CD4-positive, alpha-beta T cell treated with Interleukin-15 for 4 hours (primary cell): ENCODE data around the gene LPCAT3.

Source experiments
- DNase-seq: peaks from one replicate; pipeline ENCODE4 v3.0.0-alpha.2; 2020; ENCODE audit warnings: low spot score

Gene LPCAT3

DNA sequence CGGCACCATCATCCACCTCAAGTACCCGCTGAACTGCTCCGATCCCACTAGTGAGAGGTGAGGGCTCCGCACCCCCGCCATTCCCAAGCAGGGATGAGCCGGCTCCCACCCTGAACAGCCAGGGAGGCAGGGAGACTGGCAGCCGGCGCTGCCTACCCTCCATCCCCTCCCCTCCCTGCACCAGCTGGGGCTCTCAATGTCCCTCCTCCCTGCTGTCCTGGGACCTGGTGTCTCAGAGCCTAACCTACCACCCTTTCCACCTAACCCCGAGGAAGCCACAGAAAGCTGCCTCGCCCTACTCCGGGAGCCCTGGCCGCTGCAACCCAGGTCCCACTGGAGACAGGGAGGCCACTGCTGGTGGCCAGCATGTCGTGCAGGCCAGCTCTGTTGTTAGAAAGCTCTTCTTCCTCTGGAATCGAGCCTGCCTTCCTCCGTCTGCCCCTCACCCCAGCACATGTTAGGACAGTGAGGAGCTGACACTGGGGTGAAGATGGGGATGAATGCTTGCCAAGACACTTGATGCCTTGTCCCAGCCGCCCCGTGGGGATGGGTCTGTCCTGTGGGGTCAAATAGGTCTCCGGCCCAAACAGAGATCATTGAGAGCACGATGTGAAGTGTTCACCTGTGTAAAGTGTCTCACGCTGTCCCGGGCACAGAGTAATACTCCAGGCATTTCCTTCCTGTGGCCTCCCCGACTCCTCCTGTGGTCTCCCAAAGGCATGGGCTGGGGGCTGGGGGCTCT lies 66.0 kb downstream of the LPCAT3 start:
- no peak for DNase-seq

DNA sequence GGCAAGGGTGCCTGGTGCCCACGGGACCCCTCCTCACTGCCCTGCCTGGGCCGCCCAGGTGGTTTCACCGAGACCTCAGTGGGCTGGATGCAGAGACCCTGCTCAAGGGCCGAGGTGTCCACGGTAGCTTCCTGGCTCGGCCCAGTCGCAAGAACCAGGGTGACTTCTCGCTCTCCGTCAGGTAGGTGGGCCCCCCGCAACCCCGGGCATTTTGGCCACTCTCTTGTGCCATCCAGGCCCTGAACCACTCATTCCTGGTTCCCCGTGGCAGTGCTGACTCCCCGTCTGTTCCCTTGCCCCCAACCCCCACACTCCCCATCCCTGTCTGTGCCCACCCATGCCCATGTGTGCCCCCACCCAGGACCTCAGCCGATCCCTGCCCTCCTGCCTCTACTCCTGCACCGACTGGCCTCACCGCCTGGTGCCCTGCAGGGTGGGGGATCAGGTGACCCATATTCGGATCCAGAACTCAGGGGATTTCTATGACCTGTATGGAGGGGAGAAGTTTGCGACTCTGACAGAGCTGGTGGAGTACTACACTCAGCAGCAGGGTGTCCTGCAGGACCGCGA lies 66.6 kb downstream of the LPCAT3 start:
- no peak for DNase-seq

DNA sequence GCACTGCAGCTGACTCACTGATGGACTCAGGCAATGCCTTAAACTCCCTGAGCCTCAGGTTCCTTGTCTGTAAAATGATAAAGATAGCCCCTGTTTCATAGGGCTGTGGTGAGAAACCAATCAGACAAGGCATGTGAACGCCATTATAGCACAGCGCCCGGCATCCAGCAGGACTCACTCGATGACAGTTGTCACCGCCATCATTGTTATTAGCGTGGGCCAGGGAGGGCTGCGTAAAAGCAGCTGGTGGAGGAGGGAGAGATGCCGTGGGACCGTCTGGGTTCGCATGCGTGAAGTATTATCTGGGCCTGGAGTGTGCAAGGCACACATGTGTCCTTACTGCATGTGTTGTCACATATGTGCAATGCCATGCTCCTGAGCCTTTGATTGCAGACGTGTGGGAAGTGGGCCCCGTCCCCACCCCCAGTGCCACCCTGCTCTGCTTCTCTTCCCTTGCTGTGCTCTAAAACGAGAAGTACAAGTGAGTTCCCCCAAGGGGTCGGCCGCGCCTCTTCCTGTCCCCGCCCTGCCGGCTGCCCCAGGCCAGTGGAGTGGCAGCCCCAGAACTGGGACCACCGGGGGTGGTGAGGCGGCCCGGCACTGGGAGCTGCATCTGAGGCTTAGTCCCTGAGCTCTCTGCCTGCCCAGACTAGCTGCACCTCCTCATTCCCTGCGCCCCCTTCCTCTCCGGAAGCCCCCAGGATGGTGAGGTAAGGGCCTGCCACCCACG lies 67.3 kb downstream of the LPCAT3 start, which contains the start of gene PTPN6:
Gene PTPN6, plus strand, starts transcription at position 546 of the 730 bp plus-strand sequence. Its CDS starts 157 bp downstream, at position 703.
- DNase-seq = peak; percentile 59

DNA sequence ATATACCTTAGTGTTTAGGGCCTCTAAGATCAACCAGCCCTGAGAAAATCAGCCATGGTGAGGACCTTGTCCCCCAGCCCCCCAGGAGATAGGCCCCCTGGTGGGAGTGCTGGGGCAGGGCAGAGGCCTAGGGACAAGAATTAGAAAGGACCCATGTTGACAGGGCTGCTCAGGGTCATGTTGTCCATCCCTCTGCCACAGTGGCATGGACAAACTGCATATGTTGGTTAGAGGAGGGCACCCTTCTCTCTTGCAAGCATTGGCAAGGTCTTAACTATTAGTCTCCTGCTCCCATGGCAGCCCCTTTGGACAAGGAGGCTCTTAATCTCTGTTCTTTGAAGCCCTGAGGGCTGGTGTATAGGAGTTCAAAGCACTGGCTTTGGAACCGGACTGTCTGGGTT lies 67.9 kb downstream of the LPCAT3 start:
- DNase-seq = peak; percentile 41

DNA sequence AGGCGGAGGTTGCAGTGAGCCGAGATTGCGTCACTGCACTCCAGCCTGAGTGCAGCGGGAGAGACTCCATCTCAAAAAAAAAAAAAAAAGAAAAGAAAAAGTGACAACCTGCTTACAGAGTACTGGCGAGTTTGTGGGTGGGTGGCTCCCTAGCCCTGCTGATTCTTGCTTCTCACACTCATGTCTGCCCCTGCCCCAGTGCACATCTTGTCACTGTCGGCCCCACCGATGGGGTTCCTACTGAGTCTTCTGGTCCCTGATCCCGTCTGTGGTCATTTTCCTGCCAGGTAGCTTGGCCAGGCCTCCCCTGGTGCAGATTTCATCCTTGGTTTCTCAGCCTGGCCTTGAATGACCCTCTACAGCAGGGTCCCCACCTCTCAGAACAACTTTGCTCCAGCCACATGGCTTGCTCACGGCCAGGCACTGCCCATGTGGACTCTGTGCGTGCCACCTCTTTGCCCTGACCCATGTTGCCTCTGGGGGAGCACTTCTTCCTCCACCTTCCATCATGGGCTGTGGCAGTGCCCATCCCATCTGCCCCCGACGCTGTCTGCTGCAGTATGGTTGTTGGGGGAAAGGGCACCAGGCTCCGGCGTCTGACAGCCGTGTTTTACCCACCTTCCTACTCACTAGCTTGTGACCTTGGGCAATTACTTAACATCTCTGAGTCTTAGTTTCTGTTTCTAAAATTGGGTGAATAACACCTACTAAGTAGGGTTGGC lies 69.2 kb downstream of the LPCAT3 start:
- peak; percentile 50 for DNase-seq

DNA sequence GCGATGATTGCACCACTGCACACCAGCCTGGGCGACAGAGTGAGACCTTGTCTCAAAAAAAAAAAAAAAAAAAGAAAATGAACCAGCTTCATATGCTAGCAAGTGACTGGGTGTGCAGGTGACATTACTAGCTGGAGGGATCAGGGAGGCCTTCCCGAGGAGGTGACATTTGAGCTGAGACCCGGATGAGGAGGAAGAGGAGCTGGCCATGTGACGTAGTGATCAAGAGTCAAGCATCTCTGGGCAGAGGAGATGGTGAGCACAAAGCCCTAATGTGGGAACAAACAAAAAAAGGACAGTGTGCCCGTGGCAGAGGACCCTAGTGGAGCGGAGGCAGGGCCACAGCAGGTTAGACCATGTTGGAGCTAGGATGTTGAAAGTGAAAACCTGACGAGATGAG lies 70.7 kb downstream of the LPCAT3 start:
- no peak for DNase-seq

DNA sequence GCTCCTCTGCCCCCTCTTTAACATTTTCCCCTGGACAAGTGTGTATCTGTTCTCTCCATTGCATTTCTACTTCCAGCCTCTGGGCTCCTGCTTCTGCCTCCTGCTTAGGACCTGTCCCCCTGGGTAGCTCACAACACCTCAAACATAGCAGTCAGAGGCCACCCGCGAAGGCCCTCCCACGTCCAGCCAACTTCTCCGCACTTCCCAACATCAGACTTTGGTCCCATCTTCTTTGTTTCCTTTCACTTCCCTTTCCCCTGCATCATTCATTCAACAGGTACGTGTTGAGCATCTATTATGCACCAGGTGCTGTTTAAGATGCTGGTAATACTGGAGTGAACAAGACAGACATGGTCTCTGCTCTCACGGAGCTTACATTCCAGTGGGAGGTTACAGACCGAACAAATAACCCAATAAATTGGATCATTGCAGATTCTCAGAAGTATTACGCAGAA lies 71.3 kb downstream of the LPCAT3 start:
- no peak for DNase-seq

DNA sequence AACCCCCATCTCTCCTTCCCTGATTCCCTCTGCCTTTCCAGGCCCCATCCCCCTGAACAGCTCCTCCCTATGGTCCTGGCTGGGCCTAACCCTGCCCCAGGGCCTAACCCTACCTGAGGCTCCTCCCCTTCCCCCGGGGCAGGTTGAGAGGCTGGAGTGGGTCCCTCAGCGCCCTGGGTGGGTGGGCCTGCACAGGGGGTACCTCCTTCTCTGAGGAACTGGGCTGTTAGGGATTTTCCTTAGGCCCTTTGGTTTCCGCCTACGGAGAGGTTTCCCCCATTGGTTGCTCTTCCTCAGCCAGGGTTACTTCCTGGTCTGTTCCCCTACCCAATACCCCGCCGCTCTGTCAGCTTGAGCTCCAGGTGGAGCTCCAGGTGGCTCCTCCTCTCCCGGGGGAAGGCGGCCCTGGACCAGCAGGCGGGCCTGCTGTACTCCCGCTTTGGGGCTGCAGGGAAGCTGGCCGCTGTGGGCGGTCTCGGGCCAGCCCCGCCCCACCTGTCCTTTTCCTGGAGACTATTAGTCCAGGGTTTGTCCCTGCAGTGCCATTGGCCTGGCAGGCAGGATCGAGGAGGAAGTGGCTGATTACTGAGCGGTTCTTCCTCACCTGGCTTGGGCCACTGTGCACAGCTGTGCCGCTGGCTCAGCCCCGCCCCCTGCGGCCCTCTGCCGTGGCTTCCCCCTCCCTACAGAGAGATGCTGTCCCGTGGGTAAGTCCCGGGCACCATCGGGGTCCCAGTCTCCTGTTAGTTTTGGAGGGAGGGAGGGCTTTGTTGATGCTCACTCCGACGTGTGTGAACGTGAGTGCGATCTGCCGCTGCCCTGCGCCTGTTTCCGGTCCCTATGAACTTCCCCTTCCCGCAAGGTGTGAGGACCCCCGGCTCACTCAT lies 72.0 kb downstream of the LPCAT3 start:
- peak; percentile 58 for DNase-seq

DNA sequence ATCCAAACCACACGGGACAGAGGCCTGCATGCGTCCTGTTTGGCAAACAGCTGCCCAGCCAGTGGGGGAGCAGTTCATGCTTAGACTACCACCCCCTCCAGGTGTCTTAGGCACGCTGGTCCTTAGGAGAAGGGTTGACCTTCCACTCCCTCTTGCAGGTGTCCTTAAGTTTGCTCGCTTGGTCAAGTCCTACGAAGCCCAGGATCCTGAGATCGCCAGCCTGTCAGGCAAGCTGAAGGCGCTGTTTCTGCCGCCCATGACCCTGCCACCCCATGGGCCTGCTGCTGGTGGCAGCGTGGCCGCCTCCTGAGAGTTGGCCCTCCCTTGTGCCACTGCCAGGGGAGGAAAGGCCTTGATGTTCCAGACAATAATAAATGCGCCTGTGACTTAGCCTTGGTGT lies 72.7 kb downstream of the LPCAT3 start:
- DNase-seq = no peak

DNA sequence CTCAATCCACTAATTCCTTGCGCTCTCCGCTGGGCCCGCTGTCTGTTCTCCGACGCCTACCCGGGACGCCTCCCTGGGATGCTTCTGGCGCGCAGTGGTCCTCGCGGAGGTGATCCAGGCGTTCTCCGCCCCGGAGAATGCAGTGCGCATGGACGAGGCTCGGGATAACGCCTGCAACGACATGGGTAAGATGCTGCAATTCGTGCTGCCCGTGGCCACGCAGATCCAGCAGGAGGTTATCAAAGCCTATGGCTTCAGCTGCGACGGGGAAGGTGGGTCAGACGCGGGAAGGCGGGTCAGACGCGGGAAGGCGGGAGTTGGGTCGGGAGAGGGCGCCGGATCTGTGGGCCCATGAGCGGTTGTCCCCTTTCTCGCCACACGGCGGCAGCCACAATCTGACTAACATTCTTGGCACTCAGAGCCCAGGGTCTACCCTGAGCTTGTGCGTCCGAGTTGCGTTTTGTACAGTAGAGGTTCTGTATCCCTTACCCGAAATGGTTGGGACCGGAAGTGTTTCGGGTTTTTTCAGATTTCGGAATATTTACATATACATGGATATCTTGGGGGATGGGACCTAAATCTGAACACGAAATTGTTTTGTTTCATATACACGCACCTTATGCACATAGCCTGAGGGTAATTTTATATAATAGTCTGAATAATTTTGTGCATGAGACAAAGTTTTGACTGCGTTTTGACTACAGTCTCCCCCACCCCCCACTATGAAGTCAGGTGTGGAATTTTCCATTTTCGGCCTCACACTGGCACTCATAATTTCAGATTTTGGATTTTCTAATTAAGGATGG lies 73.7 kb downstream of the LPCAT3 start:
- peak; percentile 90 for DNase-seq

DNA sequence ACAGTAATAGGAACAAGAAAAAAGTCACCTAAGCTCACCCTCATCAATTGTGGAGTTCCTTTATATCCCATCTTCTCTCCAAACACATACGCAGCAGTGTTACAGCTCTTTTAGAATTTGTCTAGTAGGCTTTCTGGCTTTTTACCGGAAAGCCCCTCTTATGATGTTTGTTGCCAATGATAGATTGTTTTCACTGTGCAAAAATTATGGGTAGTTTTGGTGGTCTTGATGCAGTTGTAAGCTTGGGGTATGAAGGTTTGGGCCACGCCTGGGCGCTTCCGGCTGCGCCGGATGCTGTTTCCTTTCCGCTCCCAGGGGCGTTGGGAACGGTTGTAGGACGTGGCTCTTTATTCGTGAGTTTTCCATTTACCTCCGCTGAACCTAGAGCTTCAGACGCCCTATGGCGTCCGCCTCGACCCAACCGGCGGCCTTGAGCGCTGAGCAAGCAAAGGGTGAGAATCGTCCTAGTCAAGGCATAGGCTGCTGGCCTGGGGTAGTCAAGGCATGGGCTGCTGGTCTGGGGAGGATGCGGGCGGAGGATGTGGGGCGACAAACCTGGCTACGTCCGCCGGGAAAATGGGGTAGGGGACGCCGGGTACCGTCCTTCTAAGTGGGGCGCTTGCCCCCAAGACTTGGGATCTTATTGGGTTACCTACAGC lies 74.4 kb downstream of the LPCAT3 start, which contains the start of the genes C12orf57 and RNU7-1:
Gene C12orf57, plus strand, starts transcription at position 301 of the 659 bp plus-strand sequence. Its CDS starts 100 bp downstream, at position 401.
Gene RNU7-1, plus strand, starts transcription at position 95 of the 659 bp plus-strand sequence.
- peak; percentile 81 for DNase-seq

DNA sequence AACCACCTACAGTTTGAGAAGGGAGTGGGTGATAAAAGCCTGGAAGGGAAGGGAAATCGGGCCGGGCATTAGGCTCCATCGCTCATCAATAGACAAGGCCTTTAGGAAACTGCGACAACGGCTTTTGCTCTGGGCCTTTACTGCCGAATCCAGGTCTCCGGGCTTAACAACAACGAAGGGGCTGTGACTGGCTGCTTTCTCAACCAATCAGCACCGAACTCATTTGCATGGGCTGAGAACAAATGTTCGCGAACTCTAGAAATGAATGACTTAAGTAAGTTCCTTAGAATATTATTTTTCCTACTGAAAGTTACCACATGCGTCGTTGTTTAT lies 74.9 kb downstream of the LPCAT3 start:
- peak; percentile 90 for DNase-seq

DNA sequence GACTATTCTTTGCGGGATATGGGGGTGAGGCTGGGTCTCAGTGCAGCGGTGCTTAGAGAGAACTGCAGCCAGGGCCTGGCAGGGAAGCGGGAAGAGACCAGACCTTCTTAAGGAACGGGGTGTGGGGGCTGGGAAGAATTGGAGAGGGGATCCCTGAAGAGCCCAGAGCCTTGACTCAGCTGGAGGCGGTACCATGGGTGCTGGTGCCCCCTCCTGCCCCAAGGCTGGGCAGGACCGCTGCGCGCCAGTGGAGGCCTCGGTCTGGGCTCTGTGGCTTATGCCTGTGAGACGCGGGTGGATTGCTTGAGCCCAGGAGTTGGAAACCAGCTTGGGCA lies 76.0 kb downstream of the LPCAT3 start:
- DNase-seq = no peak

DNA sequence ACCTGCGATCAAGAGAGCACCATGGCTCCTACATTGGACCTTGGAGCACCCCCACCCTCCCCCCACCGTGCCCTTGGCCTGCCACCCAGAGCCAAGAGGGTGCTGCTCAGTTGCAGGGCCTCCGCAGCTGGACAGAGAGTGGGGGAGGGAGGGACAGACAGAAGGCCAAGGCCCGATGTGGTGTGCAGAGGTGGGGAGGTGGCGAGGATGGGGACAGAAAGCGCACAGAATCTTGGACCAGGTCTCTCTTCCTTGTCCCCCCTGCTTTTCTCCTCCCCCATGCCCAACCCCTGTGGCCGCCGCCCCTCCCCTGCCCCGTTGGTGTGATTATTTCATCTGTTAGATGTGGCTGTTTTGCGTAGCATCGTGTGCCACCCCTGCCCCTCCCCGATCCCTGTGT lies 76.5 kb downstream of the LPCAT3 start:
- DNase-seq = no peak

DNA sequence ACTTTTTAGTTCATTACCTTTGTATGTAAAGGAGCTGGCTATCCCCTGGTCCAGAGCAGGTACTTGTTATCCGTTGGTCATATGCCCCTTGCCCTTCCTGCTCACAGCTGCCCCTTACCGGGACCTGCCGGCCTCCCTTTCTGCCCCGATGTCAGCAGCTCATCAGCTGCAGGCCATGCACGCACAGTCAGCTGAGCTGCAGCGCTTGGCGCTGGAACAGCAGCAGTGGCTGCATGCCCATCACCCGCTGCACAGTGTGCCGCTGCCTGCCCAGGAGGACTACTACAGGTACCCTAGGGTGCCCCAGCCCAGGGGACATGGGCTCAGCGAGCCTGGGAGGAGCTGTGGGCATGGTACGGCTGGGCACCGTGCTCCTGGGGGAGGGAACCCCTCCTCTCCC lies 77.0 kb downstream of the LPCAT3 start:
- no peak for DNase-seq

DNA sequence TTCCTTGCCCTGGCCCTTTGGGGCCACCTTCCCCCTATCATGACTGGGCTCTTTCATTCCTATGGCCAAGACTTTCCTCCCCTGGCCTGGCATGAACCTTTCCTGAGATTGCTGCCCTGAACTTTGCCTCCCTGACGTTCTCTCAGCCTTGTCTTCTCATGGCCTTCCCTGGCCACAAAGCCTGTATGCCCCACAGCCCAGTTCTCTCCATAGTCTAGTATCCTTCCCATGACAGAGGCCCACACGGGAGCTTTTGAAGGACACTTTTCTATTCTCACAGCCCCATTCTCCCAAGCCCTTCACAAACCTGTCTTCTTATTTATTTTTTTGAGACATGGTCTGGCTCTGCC lies 79.1 kb downstream of the LPCAT3 start:
- no peak for DNase-seq

DNA sequence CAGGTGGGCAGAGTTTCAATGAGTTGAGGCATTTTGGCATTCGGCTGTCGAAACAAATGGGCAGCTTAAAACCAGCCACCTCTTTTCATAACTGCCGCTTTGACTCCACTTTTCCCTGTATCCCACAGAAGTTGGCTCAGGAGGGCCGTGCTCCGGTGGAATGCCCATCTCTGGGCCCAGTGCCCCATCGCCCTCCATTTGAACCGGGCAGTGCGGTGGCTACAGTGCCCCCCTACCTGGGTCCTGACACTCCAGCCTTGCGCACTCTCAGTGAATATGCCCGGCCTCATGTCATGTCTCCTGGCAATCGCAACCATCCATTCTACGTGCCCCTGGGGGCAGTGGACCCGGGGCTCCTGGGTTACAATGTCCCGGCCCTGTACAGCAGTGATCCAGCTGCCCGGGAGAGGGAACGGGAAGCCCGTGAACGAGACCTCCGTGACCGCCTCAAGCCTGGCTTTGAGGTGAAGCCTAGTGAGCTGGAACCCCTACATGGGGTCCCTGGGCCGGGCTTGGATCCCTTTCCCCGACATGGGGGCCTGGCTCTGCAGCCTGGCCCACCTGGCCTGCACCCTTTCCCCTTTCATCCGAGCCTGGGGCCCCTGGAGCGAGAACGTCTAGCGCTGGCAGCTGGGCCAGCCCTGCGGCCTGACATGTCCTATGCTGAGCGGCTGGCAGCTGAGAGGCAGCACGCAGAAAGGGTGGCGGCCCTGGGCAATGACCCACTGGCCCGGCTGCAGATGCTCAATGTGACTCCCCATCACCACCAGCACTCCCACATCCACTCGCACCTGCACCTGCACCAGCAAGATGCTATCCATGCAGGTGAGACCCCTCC lies 79.7 kb downstream of the LPCAT3 start:
- DNase-seq = no peak

DNA sequence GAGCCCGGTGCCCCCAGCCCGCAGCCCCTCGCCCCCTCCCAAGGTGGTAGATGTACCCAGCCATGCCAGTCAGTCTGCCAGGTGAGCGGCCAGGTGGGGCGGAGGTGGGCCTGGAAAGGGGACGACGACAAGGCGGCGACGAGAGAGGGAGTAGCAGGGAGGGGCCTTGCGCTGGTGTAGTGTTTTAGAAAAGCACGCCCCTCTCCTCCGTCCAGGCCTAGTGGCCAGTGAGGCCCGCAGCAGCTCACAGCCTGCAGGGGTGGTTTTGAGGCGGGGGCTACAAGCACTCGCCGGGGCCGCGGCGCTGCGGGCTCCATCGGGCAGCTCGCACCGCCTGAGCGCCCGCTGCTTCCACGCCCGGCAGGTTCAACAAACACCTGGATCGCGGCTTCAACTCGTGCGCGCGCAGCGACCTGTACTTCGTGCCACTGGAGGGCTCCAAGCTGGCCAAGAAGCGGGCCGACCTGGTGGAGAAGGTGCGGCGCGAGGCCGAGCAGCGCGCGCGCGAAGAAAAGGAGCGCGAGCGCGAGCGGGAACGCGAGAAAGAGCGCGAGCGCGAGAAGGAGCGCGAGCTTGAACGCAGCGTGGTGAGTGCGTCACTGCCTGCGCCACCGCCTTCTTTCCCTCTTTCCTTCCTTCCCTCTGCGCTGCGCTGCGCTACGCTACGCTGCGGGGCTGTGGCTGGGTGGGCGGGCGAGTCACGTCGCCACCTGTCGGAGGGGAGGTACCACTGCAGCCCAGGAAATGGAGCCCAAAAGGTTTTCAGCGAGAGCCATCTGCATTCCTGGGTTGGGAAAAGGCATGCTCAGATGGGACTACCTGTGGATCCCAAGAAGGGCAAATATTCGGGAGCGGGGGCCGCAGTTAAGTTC lies 80.6 kb downstream of the LPCAT3 start:
- peak; percentile 94 for DNase-seq
